IPS-11a (cell line): Measurements from ENCODE around the gene GRM7.

Experiments used
- H3K4me3 ChIP-seq: one replicate; pipeline ENCODE4 v1.5.1; 2013; ENCODE audit warnings: low read depth, low read length, control low read depth

Gene GRM7

DNA sequence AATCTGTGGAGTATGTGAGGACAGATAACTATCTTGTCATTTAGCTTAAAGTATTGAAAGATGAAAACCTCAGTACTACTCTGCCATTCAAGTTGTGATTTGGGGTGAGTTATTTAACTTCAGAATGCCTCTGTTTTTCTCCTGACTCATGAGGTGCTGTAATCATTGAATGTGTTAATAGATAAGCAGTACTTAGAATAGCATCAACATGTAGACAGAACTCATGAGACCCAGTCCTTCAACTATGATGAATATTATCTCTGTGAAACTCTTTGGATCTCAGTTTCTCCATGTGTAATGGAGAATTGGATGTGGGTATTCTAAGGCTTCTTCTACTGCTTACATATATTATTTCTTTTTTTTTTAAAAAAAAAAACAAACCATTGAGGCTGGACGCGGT is 431.4 kb downstream of the GRM7 start:
- H3K4me3 ChIP-seq: no peak overlapping the region

GRCh38 chr3:7293286-7293685 is 432.4 kb downstream of the GRM7 start:
- H3K4me3 ChIP-seq: no peak overlapping the region

DNA sequence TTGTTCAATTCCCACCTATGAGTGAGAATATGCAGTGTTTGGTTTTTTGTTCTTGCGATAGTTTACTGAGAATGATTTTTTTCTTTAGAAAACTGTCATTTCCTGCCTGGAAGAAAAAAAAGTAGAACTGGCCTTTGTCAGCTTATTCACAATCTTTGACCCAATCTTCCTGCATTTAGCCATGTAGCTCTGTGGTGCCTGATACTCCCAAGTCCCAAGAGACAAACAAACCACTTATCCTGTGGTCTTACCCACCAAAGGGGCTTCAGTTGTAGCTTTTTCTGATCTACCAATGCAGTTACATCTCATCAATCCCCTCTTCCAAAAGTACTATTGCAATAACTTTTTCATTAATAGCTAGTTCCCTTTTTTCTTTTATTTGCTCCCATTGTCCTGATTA is 444.6 kb downstream of the GRM7 start:
- H3K4me3 ChIP-seq: no peak overlapping the region

DNA sequence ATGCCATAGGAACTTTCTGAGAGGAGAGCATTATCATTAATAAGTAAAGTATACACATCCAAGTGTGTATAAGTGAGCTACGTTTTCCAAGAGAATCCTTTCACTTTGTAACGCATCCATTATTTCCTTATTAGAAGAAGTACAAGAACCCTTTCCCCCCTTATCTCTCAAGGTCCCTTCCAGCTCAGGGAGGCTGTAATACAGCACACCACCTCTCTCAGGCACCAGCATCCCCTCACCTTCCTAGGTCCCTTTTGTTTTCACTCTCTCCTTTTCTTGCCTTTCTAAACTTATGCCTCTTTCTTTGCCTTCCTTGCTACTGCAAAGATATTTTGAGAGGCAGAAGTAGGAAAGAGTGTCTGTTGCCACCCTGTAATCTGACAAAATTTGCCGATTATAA is 446.0 kb downstream of the GRM7 start:
- H3K4me3 ChIP-seq: no peak overlapping the region

DNA sequence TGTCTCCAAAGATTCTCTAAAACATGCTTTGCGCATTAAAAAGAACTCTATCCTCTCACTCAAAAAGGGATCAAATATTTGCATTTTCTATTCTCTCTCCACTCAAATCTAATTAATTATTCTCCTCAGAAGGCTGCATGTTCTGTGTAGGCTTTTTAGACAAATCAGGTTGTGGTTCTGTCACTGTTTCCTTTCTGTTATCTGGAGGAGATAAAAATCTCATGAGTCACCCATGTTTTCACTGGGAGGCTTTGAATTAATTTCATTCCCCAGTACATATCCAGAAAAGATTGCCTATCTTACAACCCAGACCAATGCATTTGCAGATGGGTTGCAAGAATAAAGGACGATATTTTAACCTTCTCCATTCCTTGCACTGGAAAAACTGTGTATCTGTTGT is 446.5 kb downstream of the GRM7 start:
- H3K4me3 ChIP-seq: no peak overlapping the region

- H3K4me3 ChIP-seq: no peak overlapping the region
Measured at GRCh38 chr3:7309641-7310102, 448.8 kb downstream of the GRM7 start.

DNA sequence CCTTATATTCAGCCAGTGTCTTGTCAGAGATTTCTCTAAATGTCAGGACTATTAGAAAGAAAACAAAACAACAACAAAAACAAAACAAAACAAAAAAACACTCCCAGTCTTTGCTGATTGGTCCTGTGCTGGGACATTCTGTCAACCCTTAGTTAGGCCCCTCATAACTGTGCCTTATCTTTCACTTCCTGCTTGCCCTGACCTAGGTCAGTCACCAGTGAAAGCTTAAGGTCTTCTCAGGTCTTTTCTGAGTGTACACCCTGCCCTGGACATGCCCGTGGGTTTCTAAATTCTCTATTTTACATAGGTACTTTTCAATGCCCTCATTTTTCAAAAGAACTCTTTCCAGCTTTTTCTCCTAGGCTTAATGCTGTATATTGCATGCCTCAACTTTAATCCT is 454.1 kb downstream of the GRM7 start:
- H3K4me3 ChIP-seq: no peak overlapping the region

- no peak overlapping the region for H3K4me3 ChIP-seq
Measured at GRCh38 chr3:7322957-7323669, 462.2 kb downstream of the GRM7 start.

DNA sequence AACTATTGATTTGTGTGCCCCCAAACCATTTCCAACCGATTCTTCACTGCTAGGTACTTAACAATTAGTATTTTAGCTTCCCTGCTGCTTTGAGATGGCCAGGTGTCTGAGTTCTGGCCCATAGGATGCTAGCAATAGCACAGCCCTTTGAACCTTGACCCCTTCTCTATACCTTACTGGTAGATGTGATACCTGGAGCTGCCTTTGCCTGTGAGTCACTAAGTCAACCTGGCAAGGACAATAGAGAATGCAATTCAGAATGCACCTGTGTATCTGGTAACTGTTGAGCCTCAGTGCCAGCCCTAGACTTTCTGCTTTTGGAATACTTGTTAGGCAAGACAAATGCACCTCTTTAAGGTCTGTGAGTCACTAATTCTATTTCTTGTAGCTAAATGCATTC is 467.4 kb downstream of the GRM7 start:
- H3K4me3 ChIP-seq: no peak overlapping the region

- H3K4me3 ChIP-seq: no peak overlapping the region
Measured at GRCh38 chr3:7332696-7333095, 471.8 kb downstream of the GRM7 start.

- H3K4me3 ChIP-seq: no peak overlapping the region
Measured at GRCh38 chr3:7333125-7333524, 472.2 kb downstream of the GRM7 start.

GRCh38 chr3:7340795-7341194 is 479.9 kb downstream of the GRM7 start:
- H3K4me3 ChIP-seq: no peak overlapping the region

GRCh38 chr3:7346364-7346763 is 485.4 kb downstream of the GRM7 start:
- H3K4me3 ChIP-seq: no peak overlapping the region

DNA sequence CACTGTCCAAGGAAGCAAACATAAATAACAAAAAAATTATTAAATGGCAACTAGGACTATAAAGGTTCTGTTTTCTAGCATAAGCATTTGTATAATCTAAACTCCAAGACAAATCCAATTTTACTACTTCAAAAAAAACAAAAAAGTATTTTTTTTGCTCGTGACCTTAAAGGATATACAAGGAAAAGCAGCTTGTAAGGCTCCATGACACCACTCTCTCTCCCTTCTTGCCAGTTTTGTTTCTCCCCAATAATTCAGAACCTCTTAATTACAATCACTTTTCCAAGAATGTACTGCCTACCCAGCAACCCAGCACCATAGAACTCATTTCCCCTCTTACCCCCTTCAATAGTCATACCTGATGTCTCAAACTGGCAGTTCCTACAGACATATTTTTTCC is 496.2 kb downstream of the GRM7 start:
- H3K4me3 ChIP-seq: no peak overlapping the region

- no peak overlapping the region for H3K4me3 ChIP-seq
Measured at GRCh38 chr3:7367968-7368367, 507.1 kb downstream of the GRM7 start.

GRCh38 chr3:7368597-7368996 is 507.7 kb downstream of the GRM7 start:
- no peak overlapping the region for H3K4me3 ChIP-seq

- H3K4me3 ChIP-seq: no peak overlapping the region
Measured at GRCh38 chr3:7371693-7372572, 511.0 kb downstream of the GRM7 start.

DNA sequence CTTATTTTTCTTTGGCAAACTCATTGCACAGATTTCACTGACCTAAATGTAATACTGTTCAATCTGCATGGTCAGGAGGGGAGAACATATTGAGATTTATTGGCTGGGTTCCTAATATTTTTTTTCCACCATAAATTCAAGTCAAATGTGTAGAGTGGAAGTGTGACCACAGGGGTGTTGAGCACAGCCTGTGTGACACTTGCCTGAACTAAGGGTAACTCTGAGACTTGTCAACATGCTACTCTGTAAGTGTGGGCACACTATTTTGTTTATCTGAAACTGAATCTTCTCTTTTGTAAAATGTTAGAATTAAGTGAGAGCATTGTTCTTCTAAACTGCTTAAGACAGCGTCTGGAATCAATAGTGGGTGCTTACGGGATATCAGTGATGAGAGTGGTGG is 516.2 kb downstream of the GRM7 start:
- no peak overlapping the region for H3K4me3 ChIP-seq

- H3K4me3 ChIP-seq: no peak overlapping the region
Measured at GRCh38 chr3:7381741-7382140, 520.8 kb downstream of the GRM7 start.

DNA sequence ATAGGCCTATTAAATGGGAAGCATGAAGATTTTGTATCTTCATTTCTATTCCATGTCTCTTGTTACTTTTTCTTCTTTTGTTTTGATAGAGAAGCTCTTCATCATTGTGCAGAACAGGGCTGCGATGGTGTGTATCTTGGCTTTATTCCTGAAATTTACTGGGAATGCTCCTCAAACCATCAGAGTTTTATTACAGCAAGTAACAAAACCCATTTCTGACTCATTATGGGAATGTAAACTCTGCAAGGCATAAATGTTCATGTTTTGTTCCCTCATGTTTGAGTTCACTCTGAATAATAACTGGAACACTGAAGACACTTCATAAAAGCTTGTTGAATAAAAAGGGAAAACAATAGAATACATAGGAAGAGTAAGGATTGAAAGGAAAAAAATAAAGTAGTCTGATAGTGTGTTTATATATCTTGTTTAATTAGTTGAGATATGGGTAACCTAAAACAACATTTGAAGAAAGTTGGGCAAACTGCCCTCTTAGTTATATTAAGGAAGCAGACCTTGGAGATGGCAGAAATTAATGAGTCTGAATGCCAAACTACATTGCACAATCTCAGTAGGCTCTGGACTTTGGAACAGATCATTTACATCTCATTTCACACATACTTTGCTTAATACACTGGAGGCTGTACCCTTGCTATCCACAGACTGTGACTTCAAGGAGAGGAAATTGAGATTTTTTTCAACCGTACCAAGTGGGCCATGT is 521.5 kb downstream of the GRM7 start:
- H3K4me3 ChIP-seq: no peak overlapping the region

- H3K4me3 ChIP-seq: no peak overlapping the region
Measured at GRCh38 chr3:7385635-7386034, 524.7 kb downstream of the GRM7 start.

DNA sequence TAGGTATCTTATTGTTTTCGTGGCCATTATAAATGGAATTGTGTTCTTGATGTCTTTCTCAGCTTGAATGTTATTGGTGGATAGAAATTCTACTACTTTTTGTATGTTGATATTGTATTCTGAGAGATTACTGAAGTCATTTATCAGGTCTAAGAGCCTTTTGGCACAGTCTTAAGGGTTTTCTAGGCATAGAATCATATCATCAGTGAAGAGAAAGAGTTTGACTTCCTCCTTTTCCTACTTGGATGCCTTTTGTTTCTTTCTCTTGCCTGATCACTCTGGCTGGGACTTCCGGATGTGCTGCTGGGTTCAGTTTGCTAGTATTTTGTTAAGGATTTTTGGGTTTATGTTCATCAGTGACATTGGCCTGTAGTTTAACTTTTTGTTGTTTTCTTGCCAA is 527.1 kb downstream of the GRM7 start:
- H3K4me3 ChIP-seq: no peak overlapping the region
